GM10248 (cell line): ENCODE measurements around the gene SEZ6.
A peak's percentile ranks its signal among the peaks of the same experiment; 100 is the strongest.

Experiments
- CTCF ChIA-PET: fragments of 300-600 bp; sonication (Branson Sonifier 250); formaldehyde crosslinking; extraction: SDS; loops from one replicate; lab custom pipeline; 2021; ENCODE audit warnings: antibody characterized with exemption; lab: Yijun Ruan, JAX
- POLR2A ChIA-PET: fragments of 350-650 bp; sonication (Branson Sonifier 250); formaldehyde crosslinking; extraction: SDS; loops from one replicate; lab custom pipeline; 2020; ENCODE audit warnings: antibody characterized with exemption; lab: Yijun Ruan, JAX
- DNase-seq: peaks from one replicate; pipeline ENCODE4 v3.0.0; 2012; ENCODE audit errors: extremely low spot score
- CTCF ChIP-seq: IDR thresholded peaks from 2 replicates; pipeline ENCODE4 v1.5.1; 2012; ENCODE audit warnings: mild to moderate bottlenecking, low read depth; ENCODE audit errors: extremely low read depth, missing control alignments, control extremely low read depth

Gene SEZ6

DNA sequence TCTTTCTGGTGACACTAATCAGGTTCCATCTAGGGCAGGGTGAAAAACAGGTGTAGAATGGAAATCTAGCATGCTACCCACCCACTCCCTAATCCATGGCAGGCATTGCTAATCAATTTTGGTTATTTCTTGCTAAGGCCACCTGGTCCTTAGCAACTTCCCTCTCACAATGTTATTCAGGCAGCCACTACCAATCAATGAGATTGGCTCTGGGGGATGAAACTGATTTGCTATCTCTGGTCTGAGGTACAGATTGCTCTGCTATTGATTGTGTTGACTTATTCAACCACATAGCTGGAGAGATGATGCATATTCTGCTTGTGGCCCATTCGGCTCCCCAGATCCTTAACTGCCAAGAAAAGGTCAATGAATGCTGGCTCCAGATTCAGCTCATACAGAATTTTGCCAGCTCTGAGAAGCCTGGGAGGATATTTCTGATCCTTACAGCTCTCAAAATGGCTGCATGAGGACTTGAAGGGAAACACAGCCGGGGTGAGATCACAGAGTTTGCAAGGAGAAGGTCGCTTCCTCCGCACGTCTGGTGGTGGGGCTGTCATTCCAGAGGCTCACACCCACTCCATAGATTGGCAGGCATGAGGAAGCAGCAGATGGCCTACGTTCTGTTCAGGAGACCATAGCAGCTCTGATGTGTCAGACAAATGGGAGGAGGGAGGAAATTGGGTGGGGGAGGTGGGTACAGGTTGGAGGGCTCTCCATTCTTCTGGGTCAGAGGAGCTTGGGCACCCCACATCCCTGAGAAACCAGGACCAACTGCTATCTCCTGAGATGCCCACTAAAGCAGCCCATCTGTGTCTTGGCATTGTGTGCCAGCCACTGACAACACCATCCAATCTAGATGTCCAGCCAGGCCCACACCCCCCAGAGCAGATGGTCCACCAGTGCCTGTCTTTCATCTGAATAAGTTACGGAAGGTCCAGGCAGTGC, 22.3 kb downstream of the SEZ6 start:
- TF ChIP-seq CTCF, result no peak
- no peak for DNase-seq
- POLR2A ChIA-PET, result no interaction called here
- CTCF ChIA-PET, result interaction anchor here (0.7 to 1.5 kb wide), 2 partner anchors 26 to 30 kb away, joined by 3 to 4 read pairs; no protein-coding TSS in a partner anchor

DNA sequence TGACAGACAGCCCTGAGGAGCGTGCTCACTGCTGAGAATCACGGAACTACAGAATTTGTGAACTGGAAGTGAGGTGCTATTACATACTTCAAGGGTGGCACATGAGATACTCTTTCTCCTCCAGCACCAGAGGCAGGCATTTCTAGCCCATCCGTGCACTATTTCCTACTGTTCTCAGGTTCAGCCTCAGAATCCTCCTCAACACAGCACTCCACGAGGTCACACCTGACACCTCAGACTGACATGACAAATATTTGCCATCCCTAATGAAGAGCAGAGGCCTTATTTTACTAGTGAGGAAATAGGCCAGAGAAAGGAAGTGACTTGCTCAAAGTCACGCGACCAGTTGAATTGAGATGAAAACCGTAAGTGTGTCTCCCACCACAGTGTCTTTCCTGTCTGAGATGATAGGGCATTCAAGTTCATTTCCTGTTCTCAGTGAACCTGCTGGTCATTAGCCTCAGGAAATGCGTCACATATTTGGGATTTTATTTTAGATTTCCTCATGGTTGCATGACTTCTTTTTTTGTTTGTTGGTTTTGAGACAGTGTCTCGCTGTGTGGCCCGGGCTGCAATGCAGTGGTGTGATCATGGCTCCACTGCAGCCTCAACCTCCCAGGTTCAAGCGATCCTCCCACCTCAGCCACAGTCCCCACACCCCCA, 23.6 kb downstream of the SEZ6 start:
- CTCF ChIA-PET, result interaction anchor here (0.7 to 4.0 kb wide), 4 partner anchors 17 to 255 kb away, joined by 3 to 18 read pairs (median 4); no protein-coding TSS in a partner anchor
- peak; percentile 62 for DNase-seq
- POLR2A ChIA-PET, result no interaction called here
- no peak for TF ChIP-seq CTCF

DNA sequence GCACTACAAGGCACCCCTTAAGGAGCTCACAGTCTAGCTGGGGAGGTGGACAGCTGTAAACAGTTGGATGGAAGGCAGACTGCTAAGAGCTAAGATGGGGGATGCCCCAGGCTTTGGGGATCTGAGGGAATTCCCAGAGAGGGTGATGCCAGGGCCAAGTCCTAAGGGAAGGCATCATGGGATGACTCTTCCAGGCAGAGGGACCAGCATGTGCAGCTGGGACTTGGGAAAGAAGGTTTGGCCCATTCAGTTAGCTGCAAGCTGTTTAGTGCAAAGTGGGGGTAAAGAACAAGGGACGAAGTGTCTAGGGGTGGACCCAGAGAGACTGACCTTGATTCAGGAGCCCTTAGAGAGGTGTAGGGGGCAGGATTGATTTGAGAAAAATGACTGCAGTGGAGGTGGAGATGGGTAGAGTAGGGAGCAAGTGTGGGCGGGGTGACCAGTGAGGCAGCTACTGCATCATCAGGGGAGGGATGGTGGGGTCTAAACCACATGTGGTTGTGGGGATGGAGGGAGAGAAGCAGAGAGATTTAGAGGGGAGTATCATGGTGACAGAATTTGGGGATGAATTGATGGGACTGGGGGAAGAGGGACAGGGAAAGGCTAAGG, 27.4 kb downstream of the SEZ6 start:
- ChIA-PET POLR2A (no interaction called here), CTCF (interaction anchor here (1.2 to 4.0 kb wide), 2 partner anchors 14 to 146 kb away, joined by 3 to 18 read pairs; no protein-coding TSS in a partner anchor)
- DNase-seq, result no peak
- TF ChIP-seq CTCF, result no peak

DNA sequence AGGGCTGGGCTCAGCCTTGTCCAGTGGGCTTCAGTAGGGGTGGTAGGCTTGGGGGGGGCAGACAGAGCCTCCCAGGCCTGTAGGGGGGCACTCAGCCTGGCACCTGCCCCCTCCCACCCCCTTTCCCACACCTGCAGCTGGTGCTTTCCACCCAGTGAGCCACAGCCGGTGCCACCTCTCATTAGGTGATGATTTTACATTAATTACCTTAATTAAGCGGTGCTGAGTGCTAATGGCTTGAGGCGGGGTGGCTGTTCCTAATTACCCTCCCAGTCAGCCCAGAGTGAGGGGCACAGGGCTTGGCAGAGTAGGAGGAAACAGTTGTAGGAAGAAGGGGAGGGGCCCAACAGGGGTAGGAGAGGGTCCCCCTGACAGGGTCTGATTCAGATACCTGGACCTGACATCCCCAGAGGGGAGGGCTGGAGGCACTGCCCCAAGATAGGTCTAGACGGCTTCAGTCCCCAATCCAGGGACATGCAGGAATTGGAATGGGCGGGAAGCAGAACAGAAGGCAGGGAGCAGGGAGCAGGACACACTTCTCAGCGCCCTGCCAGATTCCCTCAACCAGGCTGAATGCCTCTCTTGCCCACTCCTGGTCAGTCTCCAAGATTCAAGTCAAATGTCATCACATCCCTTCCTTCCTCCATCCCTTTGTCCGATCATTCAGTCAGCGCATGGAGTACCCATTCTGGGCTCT, 28.0 kb downstream of the SEZ6 start:
- DNase-seq, result no peak
- CTCF ChIA-PET, result interaction anchor here (1.2 to 4.0 kb wide), 2 partner anchors 13 to 146 kb away, joined by 3 to 18 read pairs; no protein-coding TSS in a partner anchor
- TF ChIP-seq CTCF, result no peak
- POLR2A ChIA-PET, result no interaction called here

DNA sequence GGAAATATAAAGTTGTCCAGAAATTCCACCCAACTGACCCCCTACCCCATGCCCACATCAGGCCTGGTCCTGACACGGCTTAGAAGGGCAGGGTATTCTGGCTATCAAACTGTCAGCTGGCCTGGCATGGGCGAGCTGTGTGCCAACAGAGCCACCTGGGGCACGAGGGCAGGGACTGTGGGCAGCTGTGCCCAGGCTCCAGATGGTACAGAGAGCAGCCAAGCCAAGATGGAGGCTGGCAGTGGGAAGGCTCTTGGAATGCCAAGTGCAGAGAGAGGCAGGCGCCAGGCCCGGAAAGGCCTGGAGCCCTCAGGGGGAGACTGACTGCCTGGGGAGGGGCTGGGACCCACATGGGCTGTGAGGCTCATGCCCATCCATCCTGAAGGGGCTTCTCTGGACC, 30.2 kb downstream of the SEZ6 start:
- no peak for DNase-seq
- TF ChIP-seq CTCF, result no peak
- ChIA-PET CTCF (interaction anchor here (1.0 to 2.9 kb wide), 2 partner anchors 11 to 142 kb away, joined by 3 to 21 read pairs; no protein-coding TSS in a partner anchor), POLR2A (no interaction called here)
